ENCODE results near the gene CDKN1C. TPM values are rescaled to one million over a fixed set of nuclear protein-coding genes. Genes with fewer than 3 reads are reported as not detected.

Gene CDKN1C
- total RNA-seq, 4 donors from 2014 or later, result 4.1 to 54.6 (median 20.8) TPM

- 80 to 82% methylated on average over 10 of the region's 10 CpGs for WGBS, 2 donors
Measured at GRCh38 chr11:2874963-2875362, 10.6 kb downstream of the CDKN1C start.

GRCh38 chr11:2870969-2871680 is 14.4 kb downstream of the CDKN1C start:
- WGBS, 2 donors, result 63 to 69% methylated on average over 14 to 16 of the region's 22 CpGs
- no peak overlapping the region for H3K27ac ChIP-seq
- H3K9me3 ChIP-seq, result no peaks in the 10 kb centered on the region
- H3K36me3 ChIP-seq, result no peaks in the 10 kb centered on the region
- H3K4me1 ChIP-seq, result peaks cover 0 to 12% (median 0%) of the 10 kb centered on the region in 3 donors
- TF ChIP-seq POLR2A (IDR thresholded peaks at IDR 0.05) (no peak), CTCF (IDR thresholded peaks at IDR 0.05) (no peak)
- peaks cover 0 to 62% (median 11%) of the 10 kb centered on the region in 4 donors for H3K27me3 ChIP-seq
- H3K4me3 ChIP-seq, result no peak overlapping the region
- intact Hi-C loops (cut with DNase I), result no loop called here
- DNase-seq, result no peak

More at GRCh38 chr11:2874963-2875362, 10.6 kb downstream of the CDKN1C start:
- no peak overlapping the region for H3K4me3 ChIP-seq
- H3K4me1 ChIP-seq, result peaks cover 0 to 4% (median 0%) of the 10 kb centered on the region in 3 donors
- peaks cover 0 to 8% (median 0%) of the 10 kb centered on the region in 3 donors for H3K36me3 ChIP-seq
- intact Hi-C loops (cut with DNase I), result no loop called here
- DNase-seq, result no peak
- peaks cover 0 to 27% (median 6%) of the 10 kb centered on the region in 4 donors for H3K27me3 ChIP-seq
- H3K27ac ChIP-seq, result no peak overlapping the region
- TF ChIP-seq POLR2A (IDR thresholded peaks at IDR 0.05) (no peak), CTCF (IDR thresholded peaks at IDR 0.05) (no peak)
- H3K9me3 ChIP-seq, result no peaks in the 10 kb centered on the region

GRCh38 chr11:2870460-2870859 is 15.1 kb downstream of the CDKN1C start:
- no peak for DNase-seq
- H3K4me3 ChIP-seq, result no peak overlapping the region
- H3K4me1 ChIP-seq, result peaks cover 0 to 12% (median 0%) of the 10 kb centered on the region in 3 donors
- H3K36me3 ChIP-seq, result no peaks in the 10 kb centered on the region
- TF ChIP-seq POLR2A (IDR thresholded peaks at IDR 0.05), result no peak
- no peak for TF ChIP-seq CTCF (IDR thresholded peaks at IDR 0.05)
- H3K27ac ChIP-seq, result no peak overlapping the region
- H3K9me3 ChIP-seq, result no peaks in the 10 kb centered on the region
- intact Hi-C loops (cut with DNase I), result no loop called here
- H3K27me3 ChIP-seq, result peaks cover 0 to 62% (median 11%) of the 10 kb centered on the region in 4 donors
- 57 to 63% methylated on average over 1 of the region's 17 CpGs for WGBS, 2 donors

GRCh38 chr11:2869561-2870427 is 15.8 kb downstream of the CDKN1C start:
- Histone ChIP-seq H3K4me3 (no peak overlapping the region), H3K27ac (no peak overlapping the region), H3K36me3 (no peaks in the 10 kb centered on the region), H3K9me3 (no peaks in the 10 kb centered on the region), H3K4me1 (peaks cover 0 to 12% (median 0%) of the 10 kb centered on the region in 3 donors), H3K27me3 (peaks cover 0 to 62% (median 11%) of the 10 kb centered on the region in 4 donors)
- intact Hi-C loops (cut with DNase I), result no loop called here
- DNase-seq, result no peak
- TF ChIP-seq CTCF (IDR thresholded peaks at IDR 0.05), result no peak
- no peak for TF ChIP-seq POLR2A (IDR thresholded peaks at IDR 0.05)
- 36 to 50% methylated on average over 5 to 14 of the region's 90 CpGs for WGBS, 2 donors

- Histone ChIP-seq H3K4me1 (peaks cover 0 to 12% (median 0%) of the 10 kb centered on the region in 3 donors), H3K27ac (no peak overlapping the region), H3K9me3 (no peaks in the 10 kb centered on the region), H3K27me3 (peaks cover 0 to 64% (median 11%) of the 10 kb centered on the region in 4 donors), H3K4me3 (no peak overlapping the region), H3K36me3 (no peaks in the 10 kb centered on the region)
- intact Hi-C loops (cut with DNase I), result no loop called here
- WGBS, 2 donors, result 40 to 54% methylated on average over 8 to 19 of the region's 37 CpGs
- DNase-seq, result no peak
- TF ChIP-seq POLR2A (IDR thresholded peaks at IDR 0.05) (no peak), CTCF (IDR thresholded peaks at IDR 0.05) (no peak)
Measured at GRCh38 chr11:2869134-2869526, 16.4 kb downstream of the CDKN1C start.
